K562 (cell line): ENCODE measurements around the gene SYNE1. TPM values are rescaled to one million over a fixed set of nuclear protein-coding genes. Genes with fewer than 3 reads are reported as not detected.

Source experiments
- ATAC-seq: fragments of 200-7000 bp; cut with Tn5 transposase; 3 replicates; pipeline ENCODE4 v1.9.1; 2020; ENCODE audit warnings: moderate library complexity
- BruUV-seq: library from RNA; stranded (reverse); fragments of 400-500 nt; replicated peaks from 2 replicates; lab custom pipeline; 2021; lab: Mats Ljungman, UMichigan
- CTCF ChIA-PET: fragments of 300-600 bp; formaldehyde crosslinking; extraction: SDS; loops from one replicate; lab custom pipeline; 2021; ENCODE audit warnings: low intra/inter-chr PET ratio; lab: Yijun Ruan, JAX
- POLR2A ChIA-PET: fragments of 300-600, 350-650 bp; sonication (Branson Sonifier 250); formaldehyde crosslinking; extraction: SDS; loops from one replicate; lab custom pipeline; 2021; ENCODE audit warnings: antibody characterized with exemption, inconsistent platforms; lab: Yijun Ruan, JAX
- DNase-seq, 4 experiments: peaks; one replicate each; pipeline versions ENCODE4 v3.0.0 to v3.0.0-alpha.2; 2011 to 2018; ENCODE audit warnings: low spot score in 3 of 4, mixed read lengths in 3 of 4; ENCODE audit errors: extremely low read depth in 1 of 4
- FAIRE-seq: peaks from 2 replicates; lab custom pipeline; 2011; peaks lifted over from hg19 to GRCh38; lab: Jason Lieb, UNC
- H2AFZ ChIP-seq: 2 replicates; pipeline ENCODE4 v1.6.0; 2011; ENCODE audit warnings: low read depth, low read length, control low read depth, inconsistent platforms
- H3K27ac ChIP-seq: fragments of 200-600 bp; 3 replicates; pipeline ENCODE4 v1.8.0; 2011; ENCODE audit warnings: low read depth, mild to moderate bottlenecking, control low read depth, inconsistent platforms, low read length, moderate library complexity, mixed read lengths; ENCODE audit errors: extremely low read depth
- H3K27me3 ChIP-seq, 2 experiments: fragments of 300-600 bp in 1 of 2; 2 replicates in 1 of 2; 3 replicates in 1 of 2; pipeline versions ENCODE4 v1.6.0 to v1.8.0; 2011; ENCODE audit warnings: inconsistent platforms in 2 of 2, low read length in 2 of 2, mild to moderate bottlenecking in 1 of 2, mixed read lengths in 1 of 2, moderate library complexity in 1 of 2; ENCODE audit not compliant: control insufficient read depth in 2 of 2, insufficient read depth in 2 of 2
- H3K36me3 ChIP-seq: fragments of 300-600 bp; 3 replicates; pipeline ENCODE4 v1.8.0; 2011; ENCODE audit warnings: mild to moderate bottlenecking, low read length, inconsistent platforms; ENCODE audit not compliant: control insufficient read depth, insufficient read depth
- H3K4me1 ChIP-seq, 2 experiments: fragments of 200-600 bp in 1 of 2; replicated peaks in 1 of 2; 2 replicates in 1 of 2; 3 replicates in 1 of 2; pipeline versions ENCODE4 v1.5.1 to v1.8.0; 2011; ENCODE audit warnings: inconsistent platforms in 2 of 2, low read length in 2 of 2, mild to moderate bottlenecking in 1 of 2, mixed read lengths in 1 of 2, moderate library complexity in 1 of 2; ENCODE audit not compliant: control insufficient read depth in 2 of 2, insufficient read depth in 2 of 2
- H3K4me2 ChIP-seq: 2 replicates; pipeline ENCODE4 v1.6.1; 2011; ENCODE audit warnings: low read length, control low read depth, inconsistent platforms, mixed read lengths; ENCODE audit not compliant: insufficient read depth
- H3K4me3 ChIP-seq: fragments of 200-600 bp; sonication (generic), shearing (Covaris generic); 2 replicates; pipeline ENCODE4 v1.5.1; 2016; ENCODE audit warnings: control low read depth, inconsistent platforms
- H3K79me2 ChIP-seq: fragments of 200-600 bp; 3 replicates; pipeline ENCODE4 v1.8.0; 2011; ENCODE audit warnings: low read length, inconsistent platforms; ENCODE audit not compliant: control insufficient read depth, insufficient read depth
- H3K9ac ChIP-seq, 2 experiments: 2 replicates each; pipeline versions ENCODE4 v1.6.0 to v1.6.1; 2011; ENCODE audit warnings: low read depth in 2 of 2, low read length in 2 of 2, control low read depth in 1 of 2, inconsistent platforms in 1 of 2, mild to moderate bottlenecking in 1 of 2, mixed read lengths in 1 of 2; ENCODE audit not compliant: insufficient read depth in 1 of 2
- H3K9me1 ChIP-seq: one replicate; pipeline ENCODE4 v1.6.0; 2011; ENCODE audit warnings: inconsistent platforms, mild to moderate bottlenecking, low read length, moderate library complexity; ENCODE audit not compliant: control insufficient read depth, insufficient read depth
- H3K9me3 ChIP-seq: replicated peaks from 2 replicates; pipeline ENCODE4 v1.5.1; 2011; ENCODE audit warnings: low read depth, low read length, inconsistent platforms; ENCODE audit not compliant: control insufficient read depth, insufficient read depth
- H4K20me1 ChIP-seq: replicated peaks from 2 replicates; pipeline ENCODE4 v1.6.1; 2011; ENCODE audit warnings: low read length, inconsistent platforms, mixed read lengths; ENCODE audit not compliant: control insufficient read depth, insufficient read depth
- HNRNPLL ChIP-seq: fragments of 200-400 bp; formaldehyde crosslinking; IDR thresholded peaks from 2 replicates; pipeline ENCODE4 v1.6.1; 2017; ENCODE audit warnings: low read length, low read depth, mild to moderate bottlenecking; ENCODE audit not compliant: poor library complexity, severe bottlenecking
- KDM2B ChIP-seq: fragments of 250-450 bp; sonication (Bioruptor Pico); IDR thresholded peaks from 2 replicates; pipeline ENCODE4 v1.8.0; 2021; ENCODE audit warnings: mild to moderate bottlenecking, moderate library complexity
- PCBP2 ChIP-seq: fragments of 200-400 bp; formaldehyde crosslinking; IDR thresholded peaks from 2 replicates; pipeline ENCODE4 v1.6.1; 2018; ENCODE audit warnings: low read length, low read depth, mild to moderate bottlenecking, moderate library complexity; ENCODE audit not compliant: poor library complexity, severe bottlenecking
- PHF20 ChIP-seq: fragments of 450-650 bp; IDR thresholded peaks from 2 replicates; pipeline ENCODE4 v1.6.1; 2018; ENCODE audit not compliant: partially characterized antibody
- WGBS: fragments of 100-300 bp; shearing (Covaris generic); methylation state at CpG from one replicate; pipeline ENCODE4 v1.1.6; 2016; ENCODE audit warnings: low coverage, mixed read lengths; ENCODE audit not compliant: insufficient coverage; ENCODE audit errors: missing lambda C conversion rate; 5-methylcytosine and 5-hydroxymethylcytosine counted together
- in situ Hi-C: fragments of 300-500 bp; cut with MboI; formaldehyde crosslinking; loops from 4 replicates; pipeline ENCODE4 v1.15.0; 2018; ENCODE audit warnings: inconsistent platforms, mixed read lengths
- intact Hi-C: fragments of 100-400 bp; cut with micrococcal nuclease; formaldehyde crosslinking; loops from 2 replicates; pipeline ENCODE4 v1.14.2; 2022
- polyA plus RNA-seq, 8 experiments: library from polyadenylated mRNA; depleted of rRNA in 4 of 8; stranded (reverse) in 5 of 8; unstranded in 3 of 8; fragments of >200 nt; fragmentation: Nextera tagmentation in 2 of 8; fragmentation: Illumina TruSeq in 1 of 8; extraction: Ambion mirVana in 2 of 8; extraction: Trizol in 1 of 8; gene quantifications; 2 replicates each; pipeline versions ENCODE4 v1.2.1 to v1.2.3, GENCODE V29; 2011 to 2014; ENCODE audit warnings: inconsistent platforms in 1 of 8, missing spikeins in 1 of 8
- total RNA-seq, 7 experiments: library from RNA; depleted of rRNA in 6 of 7; stranded (reverse); fragments of >200 nt in 6 of 7; fragmentation: Illumina TruSeq in 2 of 7; extraction: Trizol in 2 of 7; gene quantifications; 2 replicates each; pipeline versions ENCODE4 v1.2.1 to v1.2.3, GENCODE V29; 2011 to 2021; ENCODE audit warnings: low replicate concordance in 1 of 7
- TF ChIP-seq, protein P1 (sequence below): IDR thresholded peaks from 2 replicates; pipeline ENCODE4 v1.6.1; 2016; ENCODE audit warnings: missing genetic modification characterization, missing compliant biosample characterization
- TF ChIP-seq, protein P2 (sequence below): fragments of 450-650 bp; IDR thresholded peaks from 2 replicates; pipeline ENCODE4 v1.6.1; 2016; ENCODE audit warnings: low read depth, mild to moderate bottlenecking, moderate library complexity
- TF ChIP-seq, protein P3 (sequence below), 2 experiments: fragments of 150-350 bp in 1 of 2; IDR thresholded peaks; 2 replicates each; pipeline ENCODE4 v1.6.1; 2012 to 2016; ENCODE audit warnings: low read depth in 2 of 2, low read length in 2 of 2, mild to moderate bottlenecking in 1 of 2, moderate library complexity in 1 of 2
- TF ChIP-seq, protein P4 (sequence below): fragments of 450-650 bp; IDR thresholded peaks from 2 replicates; pipeline ENCODE4 v1.6.1; 2016; ENCODE audit warnings: missing biosample characterization, missing genetic modification characterization
- TF ChIP-seq, protein P5 (sequence below): fragments of 250-450 bp; sonication (Bioruptor Pico); IDR thresholded peaks from 2 replicates; pipeline ENCODE4 v1.9.0; 2021; ENCODE audit warnings: mild to moderate bottlenecking

SYNE1 gene
- total and polyA plus RNA-seq, 9 of the 15 experiments (the other 6 are each of a cell fraction or from before 2014, with no cell fraction given), result under 0.01 to 0.42 (median 0.08) TPM; not detected in 1

DNA sequence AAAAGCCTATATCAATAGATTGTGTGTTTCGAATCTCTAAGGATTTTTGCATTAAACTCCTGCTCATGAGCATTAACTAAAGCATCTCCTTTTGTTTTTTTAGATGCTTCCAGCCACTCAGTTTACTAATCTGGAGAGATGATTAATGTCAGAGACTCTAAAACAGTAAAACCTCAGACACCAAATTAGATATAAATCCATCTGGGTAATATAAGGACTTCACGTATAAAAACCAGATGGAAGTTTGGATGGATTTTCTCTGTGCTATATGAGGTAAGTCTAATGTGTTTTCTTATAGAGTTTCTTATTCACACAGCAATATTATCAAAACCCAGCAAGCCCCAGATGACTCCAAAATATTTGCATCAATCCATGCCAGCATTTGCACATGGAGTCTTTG is 137.2 kb downstream of the SYNE1 start (continued):
- TF ChIP-seq PCBP2 (no peak), PHF20 (no peak)
- TF ChIP-seq, protein P1, sequence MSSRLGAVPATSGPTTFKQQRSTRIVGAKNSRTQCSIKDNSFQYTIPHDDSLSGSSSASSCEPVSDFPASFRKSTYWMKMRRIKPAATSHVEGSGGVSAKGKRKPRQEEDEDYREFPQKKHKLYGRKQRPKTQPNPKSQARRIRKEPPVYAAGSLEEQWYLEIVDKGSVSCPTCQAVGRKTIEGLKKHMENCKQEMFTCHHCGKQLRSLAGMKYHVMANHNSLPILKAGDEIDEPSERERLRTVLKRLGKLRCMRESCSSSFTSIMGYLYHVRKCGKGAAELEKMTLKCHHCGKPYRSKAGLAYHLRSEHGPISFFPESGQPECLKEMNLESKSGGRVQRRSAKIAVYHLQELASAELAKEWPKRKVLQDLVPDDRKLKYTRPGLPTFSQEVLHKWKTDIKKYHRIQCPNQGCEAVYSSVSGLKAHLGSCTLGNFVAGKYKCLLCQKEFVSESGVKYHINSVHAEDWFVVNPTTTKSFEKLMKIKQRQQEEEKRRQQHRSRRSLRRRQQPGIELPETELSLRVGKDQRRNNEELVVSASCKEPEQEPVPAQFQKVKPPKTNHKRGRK (tag), result no peak

DNA sequence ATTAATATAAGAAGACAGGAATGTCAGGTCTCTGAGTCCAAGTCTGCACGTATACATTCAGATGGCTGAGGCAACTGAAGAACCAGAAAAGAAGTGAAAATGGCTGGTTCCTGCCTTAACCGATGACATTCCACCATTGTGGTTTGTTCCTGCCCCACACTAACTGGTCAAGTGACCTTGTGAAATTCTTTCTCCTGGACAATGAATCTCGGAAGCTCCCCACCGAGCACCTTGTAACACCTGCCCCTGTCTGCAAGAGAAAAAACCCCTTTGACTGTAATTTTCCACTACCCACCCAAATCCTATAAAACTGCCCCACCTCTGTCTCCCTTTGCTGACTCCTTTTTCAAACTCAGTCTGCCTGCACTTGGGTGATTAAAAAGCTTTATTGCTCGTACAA is 140.4 kb downstream of the SYNE1 start:
- ChIA-PET POLR2A (no interaction called here), CTCF (no interaction called here)
- no peaks in the 10 kb centered on the region for H4K20me1 ChIP-seq
- no peaks in the 10 kb centered on the region for H3K27me3 ChIP-seq
- H3K79me2 ChIP-seq, result no peaks in the 10 kb centered on the region
- intact Hi-C loops (no loop called here), in situ Hi-C loops (no loop called here)
- no peak for FAIRE-seq
- H3K27ac ChIP-seq, result no peak overlapping the region
- no peaks in the 10 kb centered on the region for H3K4me1 ChIP-seq
- no TSS peak for BruUV-seq
- H3K36me3 ChIP-seq, result no peaks in the 10 kb centered on the region
- DNase-seq, result no peak
- no peak for ATAC-seq
- TF ChIP-seq, protein P2, sequence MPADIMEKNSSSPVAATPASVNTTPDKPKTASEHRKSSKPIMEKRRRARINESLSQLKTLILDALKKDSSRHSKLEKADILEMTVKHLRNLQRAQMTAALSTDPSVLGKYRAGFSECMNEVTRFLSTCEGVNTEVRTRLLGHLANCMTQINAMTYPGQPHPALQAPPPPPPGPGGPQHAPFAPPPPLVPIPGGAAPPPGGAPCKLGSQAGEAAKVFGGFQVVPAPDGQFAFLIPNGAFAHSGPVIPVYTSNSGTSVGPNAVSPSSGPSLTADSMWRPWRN, result no peak
- TF ChIP-seq, protein P3, sequence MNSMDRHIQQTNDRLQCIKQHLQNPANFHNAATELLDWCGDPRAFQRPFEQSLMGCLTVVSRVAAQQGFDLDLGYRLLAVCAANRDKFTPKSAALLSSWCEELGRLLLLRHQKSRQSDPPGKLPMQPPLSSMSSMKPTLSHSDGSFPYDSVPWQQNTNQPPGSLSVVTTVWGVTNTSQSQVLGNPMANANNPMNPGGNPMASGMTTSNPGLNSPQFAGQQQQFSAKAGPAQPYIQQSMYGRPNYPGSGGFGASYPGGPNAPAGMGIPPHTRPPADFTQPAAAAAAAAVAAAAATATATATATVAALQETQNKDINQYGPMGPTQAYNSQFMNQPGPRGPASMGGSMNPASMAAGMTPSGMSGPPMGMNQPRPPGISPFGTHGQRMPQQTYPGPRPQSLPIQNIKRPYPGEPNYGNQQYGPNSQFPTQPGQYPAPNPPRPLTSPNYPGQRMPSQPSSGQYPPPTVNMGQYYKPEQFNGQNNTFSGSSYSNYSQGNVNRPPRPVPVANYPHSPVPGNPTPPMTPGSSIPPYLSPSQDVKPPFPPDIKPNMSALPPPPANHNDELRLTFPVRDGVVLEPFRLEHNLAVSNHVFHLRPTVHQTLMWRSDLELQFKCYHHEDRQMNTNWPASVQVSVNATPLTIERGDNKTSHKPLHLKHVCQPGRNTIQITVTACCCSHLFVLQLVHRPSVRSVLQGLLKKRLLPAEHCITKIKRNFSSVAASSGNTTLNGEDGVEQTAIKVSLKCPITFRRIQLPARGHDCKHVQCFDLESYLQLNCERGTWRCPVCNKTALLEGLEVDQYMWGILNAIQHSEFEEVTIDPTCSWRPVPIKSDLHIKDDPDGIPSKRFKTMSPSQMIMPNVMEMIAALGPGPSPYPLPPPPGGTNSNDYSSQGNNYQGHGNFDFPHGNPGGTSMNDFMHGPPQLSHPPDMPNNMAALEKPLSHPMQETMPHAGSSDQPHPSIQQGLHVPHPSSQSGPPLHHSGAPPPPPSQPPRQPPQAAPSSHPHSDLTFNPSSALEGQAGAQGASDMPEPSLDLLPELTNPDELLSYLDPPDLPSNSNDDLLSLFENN (IDR thresholded peaks at IDR 0.05; ENCODE audit: low read depth in 2 of 2, low read length in 2 of 2), result no peak
- TF ChIP-seq, protein P4, sequence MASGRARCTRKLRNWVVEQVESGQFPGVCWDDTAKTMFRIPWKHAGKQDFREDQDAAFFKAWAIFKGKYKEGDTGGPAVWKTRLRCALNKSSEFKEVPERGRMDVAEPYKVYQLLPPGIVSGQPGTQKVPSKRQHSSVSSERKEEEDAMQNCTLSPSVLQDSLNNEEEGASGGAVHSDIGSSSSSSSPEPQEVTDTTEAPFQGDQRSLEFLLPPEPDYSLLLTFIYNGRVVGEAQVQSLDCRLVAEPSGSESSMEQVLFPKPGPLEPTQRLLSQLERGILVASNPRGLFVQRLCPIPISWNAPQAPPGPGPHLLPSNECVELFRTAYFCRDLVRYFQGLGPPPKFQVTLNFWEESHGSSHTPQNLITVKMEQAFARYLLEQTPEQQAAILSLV (tag), result no peak
- TF ChIP-seq KDM2B (no peak), HNRNPLL (no peak)
- TF ChIP-seq, protein P5, sequence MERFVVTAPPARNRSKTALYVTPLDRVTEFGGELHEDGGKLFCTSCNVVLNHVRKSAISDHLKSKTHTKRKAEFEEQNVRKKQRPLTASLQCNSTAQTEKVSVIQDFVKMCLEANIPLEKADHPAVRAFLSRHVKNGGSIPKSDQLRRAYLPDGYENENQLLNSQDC (CRISPR knock-in tag), result no peak
- H2AFZ ChIP-seq, result no peak overlapping the region
- WGBS, result 0% methylated on average over 5 of the region's 5 CpGs
- no peak overlapping the region for H3K4me2 ChIP-seq
- no peaks in the 10 kb centered on the region for H3K9me1 ChIP-seq
- H3K9me3 ChIP-seq, result no peaks in the 10 kb centered on the region; the same call in 1 of the 2 replicates
- H3K4me3 ChIP-seq, result no peak overlapping the region
- no peak overlapping the region for H3K9ac ChIP-seq
